Suprapubic skin (tissue), 4 donors: ENCODE results near the gene SUSD6. TPM values are rescaled to one million over a fixed set of nuclear protein-coding genes. Genes with fewer than 3 reads are reported as not detected.

Experiments used
- DNase-seq, 2 donors: peaks; one replicate each; pipeline ENCODE4 v3.0.0-alpha.2; 2019; ENCODE audit warnings: low spot score in 2 of 2
- H3K27ac ChIP-seq: fragments of 200-600 bp; sonication (generic); one replicate; pipeline ENCODE4 v1.5.1; 2019
- H3K27me3 ChIP-seq: fragments of 200-600 bp; sonication (generic); one replicate; pipeline ENCODE4 v1.5.1; 2019
- H3K36me3 ChIP-seq: fragments of 200-600 bp; sonication (generic); one replicate; pipeline ENCODE4 v1.5.1; 2019
- H3K4me1 ChIP-seq: fragments of 200-600 bp; sonication (generic); one replicate; pipeline ENCODE4 v1.5.1; 2019
- H3K4me3 ChIP-seq: fragments of 200-600 bp; sonication (generic); one replicate; pipeline ENCODE4 v1.5.1; 2019; ENCODE audit warnings: mild to moderate bottlenecking
- H3K9me3 ChIP-seq: fragments of 200-600 bp; sonication (generic); one replicate; pipeline ENCODE4 v1.5.1; 2019
- EP300 ChIP-seq: sonication (generic); formaldehyde crosslinking; IDR thresholded peaks from one replicate; pipeline ENCODE4 v1.6.1; 2017; ENCODE audit warnings: antibody characterized with exemption
- POLR2A ChIP-seq, 2 donors: fragments of 450-650 bp; IDR thresholded peaks; one replicate each; pipeline ENCODE4 v1.6.1; 2017; ENCODE audit warnings: antibody characterized with exemption in 2 of 2, mild to moderate bottlenecking in 2 of 2, moderate library complexity in 2 of 2
- POLR2AphosphoS5 ChIP-seq, 3 donors: sonication (generic); formaldehyde crosslinking; IDR thresholded peaks; one replicate each; pipeline ENCODE4 v1.6.1; 2017; ENCODE audit warnings: antibody characterized with exemption in 3 of 3
- WGBS: methylation state at CpG from one replicate; pipeline ENCODE4 v1.1.5; 2018; 5-methylcytosine and 5-hydroxymethylcytosine counted together
- total RNA-seq, 4 donors: library from RNA; depleted of rRNA; stranded (reverse); fragments of >200 nt; gene quantifications; one replicate each; pipeline ENCODE4 v1.1.0, GENCODE V29; 2016
- TF ChIP-seq, protein P1 (sequence below), 2 donors: fragments of 200-600 bp in 1 of 2; fragments of 450-650 bp in 1 of 2; sonication (generic) in 1 of 2; IDR thresholded peaks; one replicate each; pipeline ENCODE4 v1.5.1; 2016 to 2019; ENCODE audit warnings: antibody characterized with exemption in 2 of 2, mild to moderate bottlenecking in 1 of 2, moderate library complexity in 1 of 2

The SUSD6 gene
- total RNA-seq, 4 donors from 2014 or later: 45.1 to 60.4 (median 56.7) TPM

DNA sequence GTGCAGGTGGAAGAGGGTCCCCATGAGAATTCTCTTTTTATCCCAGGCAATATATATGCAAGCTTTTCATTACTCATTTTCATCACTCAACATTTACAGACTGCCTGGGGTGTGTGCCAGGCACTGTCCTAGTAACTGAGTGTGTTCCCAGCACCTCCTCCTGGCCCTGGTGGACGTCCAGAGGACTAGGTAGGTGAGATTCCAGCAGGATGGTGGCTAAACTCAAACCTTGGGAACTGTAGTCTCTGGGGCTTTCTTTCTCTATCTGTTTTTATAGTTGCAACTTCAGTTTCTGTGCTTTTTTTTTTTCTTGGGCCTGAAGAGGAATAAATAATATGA, 63.8 kb downstream of the SUSD6 start:
- Histone ChIP-seq H3K4me1 (peaks cover 47% of the 10 kb centered on the region), H3K27ac (no peak overlapping the region), H3K36me3 (no peaks in the 10 kb centered on the region), H3K4me3 (no peak overlapping the region), H3K9me3 (no peaks in the 10 kb centered on the region), H3K27me3 (no peaks in the 10 kb centered on the region)
- no peak for DNase-seq
- TF ChIP-seq, protein P1, sequence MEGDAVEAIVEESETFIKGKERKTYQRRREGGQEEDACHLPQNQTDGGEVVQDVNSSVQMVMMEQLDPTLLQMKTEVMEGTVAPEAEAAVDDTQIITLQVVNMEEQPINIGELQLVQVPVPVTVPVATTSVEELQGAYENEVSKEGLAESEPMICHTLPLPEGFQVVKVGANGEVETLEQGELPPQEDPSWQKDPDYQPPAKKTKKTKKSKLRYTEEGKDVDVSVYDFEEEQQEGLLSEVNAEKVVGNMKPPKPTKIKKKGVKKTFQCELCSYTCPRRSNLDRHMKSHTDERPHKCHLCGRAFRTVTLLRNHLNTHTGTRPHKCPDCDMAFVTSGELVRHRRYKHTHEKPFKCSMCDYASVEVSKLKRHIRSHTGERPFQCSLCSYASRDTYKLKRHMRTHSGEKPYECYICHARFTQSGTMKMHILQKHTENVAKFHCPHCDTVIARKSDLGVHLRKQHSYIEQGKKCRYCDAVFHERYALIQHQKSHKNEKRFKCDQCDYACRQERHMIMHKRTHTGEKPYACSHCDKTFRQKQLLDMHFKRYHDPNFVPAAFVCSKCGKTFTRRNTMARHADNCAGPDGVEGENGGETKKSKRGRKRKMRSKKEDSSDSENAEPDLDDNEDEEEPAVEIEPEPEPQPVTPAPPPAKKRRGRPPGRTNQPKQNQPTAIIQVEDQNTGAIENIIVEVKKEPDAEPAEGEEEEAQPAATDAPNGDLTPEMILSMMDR (IDR thresholded peaks at IDR 0.05): no peak
- TF ChIP-seq EP300: no peak
- TF ChIP-seq POLR2A (IDR thresholded peaks at IDR 0.05): no peak
- no peak for TF ChIP-seq POLR2AphosphoS5 (IDR thresholded peaks at IDR 0.05)
- WGBS: 16% methylated on average over 1 of the region's 1 CpG

GRCh38 chr14:69675877-69676416, 64.6 kb downstream of the SUSD6 start:
- no peak overlapping the region for H3K4me3 ChIP-seq
- 85% methylated on average over 2 of the region's 2 CpGs for WGBS
- H3K9me3 ChIP-seq: no peaks in the 10 kb centered on the region
- no peak for DNase-seq
- no peak overlapping the region for H3K27ac ChIP-seq
- H3K36me3 ChIP-seq: no peaks in the 10 kb centered on the region
- TF ChIP-seq, protein P1 (IDR thresholded peaks at IDR 0.05): no peak
- TF ChIP-seq POLR2AphosphoS5 (IDR thresholded peaks at IDR 0.05) (no peak), EP300 (no peak), POLR2A (IDR thresholded peaks at IDR 0.05) (no peak)
- H3K27me3 ChIP-seq: no peaks in the 10 kb centered on the region
- peaks cover 47% of the 10 kb centered on the region for H3K4me1 ChIP-seq

- Histone ChIP-seq H3K27ac (no peak overlapping the region), H3K4me1 (peaks cover 48% of the 10 kb centered on the region), H3K27me3 (no peaks in the 10 kb centered on the region), H3K4me3 (no peak overlapping the region), H3K36me3 (no peaks in the 10 kb centered on the region), H3K9me3 (no peaks in the 10 kb centered on the region)
- WGBS: 97% methylated on average over 2 of the region's 2 CpGs
- DNase-seq: no peak
- no peak for TF ChIP-seq POLR2A (IDR thresholded peaks at IDR 0.05)
- no peak for TF ChIP-seq EP300
- TF ChIP-seq, protein P1 (IDR thresholded peaks at IDR 0.05): no peak
- no peak for TF ChIP-seq POLR2AphosphoS5 (IDR thresholded peaks at IDR 0.05)
Observed at GRCh38 chr14:69676723-69677122, 65.3 kb downstream of the SUSD6 start.

DNA sequence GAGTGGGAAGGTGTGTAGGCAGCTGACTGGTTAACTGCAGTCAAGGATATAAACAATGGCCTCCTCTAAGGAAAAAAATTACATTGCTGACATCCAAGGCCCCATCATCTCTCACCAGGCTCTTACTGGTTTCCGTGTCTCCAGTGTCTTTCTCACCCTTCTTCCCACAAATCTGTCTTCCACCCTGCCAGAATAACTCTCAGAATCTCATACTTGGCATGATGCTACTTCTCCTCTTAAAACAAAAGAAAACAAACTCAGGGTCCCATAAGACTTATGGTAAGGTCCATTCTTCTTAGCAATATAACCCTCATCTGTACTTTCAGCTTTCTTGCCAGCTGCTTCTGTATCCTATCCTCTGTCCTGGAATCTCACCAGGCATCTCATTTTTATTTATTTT, 68.9 kb downstream of the SUSD6 start:
- 90% methylated on average over 1 of the region's 1 CpG for WGBS
- no peak for TF ChIP-seq EP300
- TF ChIP-seq POLR2AphosphoS5 (IDR thresholded peaks at IDR 0.05): no peak
- TF ChIP-seq, protein P1 (IDR thresholded peaks at IDR 0.05): no peak
- Histone ChIP-seq H3K27me3 (no peaks in the 10 kb centered on the region), H3K36me3 (no peaks in the 10 kb centered on the region), H3K27ac (no peak overlapping the region), H3K9me3 (no peaks in the 10 kb centered on the region), H3K4me3 (no peak overlapping the region), H3K4me1 (peaks cover 50% of the 10 kb centered on the region)
- DNase-seq: no peak

DNA sequence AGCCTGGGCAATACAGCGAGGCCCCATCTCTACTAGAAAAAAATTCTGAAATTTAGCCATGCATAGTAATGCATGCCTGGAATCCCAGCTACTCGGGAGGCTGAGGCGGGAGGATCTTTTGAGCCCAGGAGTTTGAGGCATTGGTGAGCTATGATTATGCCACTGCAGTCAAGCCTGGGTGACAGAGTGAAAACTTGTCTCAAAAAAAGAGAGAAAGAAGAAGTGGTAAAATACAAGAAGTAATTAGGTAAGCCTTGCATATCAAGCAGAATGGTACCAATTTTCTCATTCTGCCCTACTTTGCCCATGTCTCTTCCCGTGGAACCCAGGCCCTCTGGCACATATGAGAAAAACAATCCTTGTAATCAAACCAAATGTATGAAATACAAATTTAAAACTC, 70.7 kb downstream of the SUSD6 start:
- H3K4me3 ChIP-seq: no peak overlapping the region
- DNase-seq: no peak
- 67% methylated on average over 4 of the region's 4 CpGs for WGBS
- TF ChIP-seq POLR2AphosphoS5 (IDR thresholded peaks at IDR 0.05): no peak
- TF ChIP-seq EP300: no peak
- TF ChIP-seq POLR2A (IDR thresholded peaks at IDR 0.05): no peak
- TF ChIP-seq, protein P1 (IDR thresholded peaks at IDR 0.05): no peak
- H3K27ac ChIP-seq: peak overlapping the region; percentile 69
- no peaks in the 10 kb centered on the region for H3K27me3 ChIP-seq
- H3K4me1 ChIP-seq: peaks cover 61% of the 10 kb centered on the region
- no peaks in the 10 kb centered on the region for H3K9me3 ChIP-seq
- H3K36me3 ChIP-seq: no peaks in the 10 kb centered on the region
